Stimulated activated CD8-positive, alpha-beta memory T cell treated with anti-CD3 and anti-CD28 coated beads, Interleukin-7, amount 100 ng/mL, for 4 hours (primary cell): ENCODE results near the gene NDE1.
"Not testable (repeated sequence)": the region's sequence is repeated elsewhere in the genome, so short reads cannot be mapped to it uniquely, and the experiment has no call there.

ENCODE experiments used
- DNase-seq, 2 donors: peaks; one replicate each; pipeline ENCODE4 v3.0.0-alpha.2; 2020; ENCODE audit warnings: low read depth in 2 of 2

Gene NDE1, protein sequence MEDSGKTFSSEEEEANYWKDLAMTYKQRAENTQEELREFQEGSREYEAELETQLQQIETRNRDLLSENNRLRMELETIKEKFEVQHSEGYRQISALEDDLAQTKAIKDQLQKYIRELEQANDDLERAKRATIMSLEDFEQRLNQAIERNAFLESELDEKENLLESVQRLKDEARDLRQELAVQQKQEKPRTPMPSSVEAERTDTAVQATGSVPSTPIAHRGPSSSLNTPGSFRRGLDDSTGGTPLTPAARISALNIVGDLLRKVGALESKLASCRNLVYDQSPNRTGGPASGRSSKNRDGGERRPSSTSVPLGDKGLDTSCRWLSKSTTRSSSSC

GRCh38 chr16:15650019-15650697 is at the start of gene NDE1:
TSS of gene NDE1 (plus strand) at chr16:15650245. CDS start at chr16:15664779, 14,534 bp downstream.
- peak; percentile 64 to 82 for DNase-seq

DNA sequence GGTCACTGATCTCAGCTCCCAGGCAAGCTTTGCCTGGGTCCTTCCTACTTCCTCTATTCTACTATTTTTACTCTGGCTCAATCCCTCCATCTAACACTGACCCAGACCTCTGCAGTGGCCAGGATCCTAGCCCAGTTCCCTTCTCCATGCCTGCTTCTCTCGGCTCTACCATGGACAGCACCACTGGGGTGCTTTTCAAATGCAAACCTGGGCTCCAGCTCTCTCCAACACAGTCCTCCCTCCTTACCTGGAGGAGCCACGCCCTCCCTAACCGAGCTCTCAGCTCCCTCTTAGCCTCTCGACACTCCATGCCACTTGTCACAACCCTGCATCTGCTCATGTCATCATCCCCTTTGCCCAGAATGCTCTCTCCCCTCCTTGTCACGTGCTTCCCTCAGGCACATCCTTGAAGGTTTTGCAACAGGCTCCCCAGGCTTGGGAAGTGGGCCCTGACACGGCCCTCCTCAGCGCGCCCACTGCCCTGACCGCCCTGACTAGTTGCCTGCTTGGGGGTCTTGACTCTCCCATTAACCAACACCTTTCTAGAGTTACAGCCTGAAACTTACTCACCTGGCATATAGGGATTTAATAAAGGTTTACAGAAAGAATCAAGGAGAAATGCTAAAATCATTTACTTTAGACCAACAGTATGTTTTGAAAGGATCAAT is 48.7 kb upstream of the NDE1 start:
- DNase-seq: no peak

- no peak for DNase-seq
Observed at GRCh38 chr16:15602285-15603044, 47.6 kb upstream of the NDE1 start.

GRCh38 chr16:15604460-15605440 is 45.3 kb upstream of the NDE1 start:
- DNase-seq: no peak

DNA sequence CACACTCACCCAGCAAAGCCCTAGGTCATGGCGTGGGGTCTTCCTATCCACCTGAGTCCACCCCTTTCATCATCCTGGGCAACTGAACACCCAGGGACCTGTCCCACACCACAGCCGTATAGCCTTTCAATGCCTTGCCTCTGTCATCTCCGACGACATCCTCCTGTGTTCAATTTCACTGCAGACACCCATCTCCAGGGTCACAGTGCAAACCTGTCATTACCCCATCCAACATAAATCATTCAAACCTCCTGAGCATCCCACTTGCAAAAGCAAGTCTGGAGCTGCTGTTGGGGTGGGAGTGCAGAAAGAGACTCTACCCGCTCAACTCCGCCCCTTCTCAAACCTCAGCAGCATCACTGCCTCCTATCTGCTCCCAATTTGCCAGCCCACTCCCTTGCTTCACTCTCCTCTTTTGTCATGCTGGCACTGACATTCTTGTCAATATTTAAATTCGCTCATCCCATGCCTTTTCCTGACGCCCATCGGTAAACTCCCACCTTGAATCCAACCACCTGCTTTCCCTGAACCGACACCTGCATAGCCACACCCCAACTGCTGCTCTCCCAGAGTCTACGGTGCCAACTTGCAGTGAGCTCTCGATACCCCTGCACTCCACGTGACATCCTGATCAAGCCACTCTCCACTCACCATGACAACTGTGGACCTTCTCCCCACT is 44.1 kb upstream of the NDE1 start:
- DNase-seq: no peak

DNA sequence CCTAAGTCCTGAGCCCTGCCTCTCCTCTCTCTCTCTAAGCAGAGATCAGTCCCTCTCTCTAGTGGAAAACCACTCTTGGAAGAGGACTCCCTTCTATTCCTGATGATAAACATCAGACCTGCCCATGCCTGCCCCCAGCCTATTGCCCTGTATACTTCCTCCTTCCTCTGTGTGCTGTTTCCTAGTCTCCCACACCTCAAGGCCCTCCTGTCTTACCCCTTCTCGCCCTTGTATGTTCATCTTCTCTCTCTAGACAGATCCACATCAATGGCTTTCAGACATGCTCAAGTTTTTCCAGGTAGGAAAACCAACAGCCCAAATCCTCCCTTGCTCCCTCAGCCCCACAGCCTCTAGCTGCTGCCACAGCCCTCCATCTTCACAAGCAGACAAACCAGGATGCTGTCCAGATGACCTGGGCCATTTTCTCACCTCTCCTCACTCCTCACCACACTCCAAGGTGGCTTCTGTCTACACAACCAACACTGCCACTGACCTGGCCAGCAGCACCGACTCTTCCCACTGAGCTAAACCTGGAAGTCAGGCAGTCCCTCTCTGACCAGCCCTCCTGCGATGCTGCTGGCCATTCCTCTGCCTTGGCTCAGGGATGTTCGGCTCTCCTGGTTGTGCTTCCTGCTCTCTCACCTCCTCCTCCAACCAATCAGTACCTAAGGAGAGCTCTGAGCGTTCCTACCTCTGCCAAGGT is 43.4 kb upstream of the NDE1 start:
- DNase-seq: no peak

- not testable (repeated sequence) for DNase-seq
Observed at GRCh38 chr16:15607221-15607699, 42.8 kb upstream of the NDE1 start.

DNA sequence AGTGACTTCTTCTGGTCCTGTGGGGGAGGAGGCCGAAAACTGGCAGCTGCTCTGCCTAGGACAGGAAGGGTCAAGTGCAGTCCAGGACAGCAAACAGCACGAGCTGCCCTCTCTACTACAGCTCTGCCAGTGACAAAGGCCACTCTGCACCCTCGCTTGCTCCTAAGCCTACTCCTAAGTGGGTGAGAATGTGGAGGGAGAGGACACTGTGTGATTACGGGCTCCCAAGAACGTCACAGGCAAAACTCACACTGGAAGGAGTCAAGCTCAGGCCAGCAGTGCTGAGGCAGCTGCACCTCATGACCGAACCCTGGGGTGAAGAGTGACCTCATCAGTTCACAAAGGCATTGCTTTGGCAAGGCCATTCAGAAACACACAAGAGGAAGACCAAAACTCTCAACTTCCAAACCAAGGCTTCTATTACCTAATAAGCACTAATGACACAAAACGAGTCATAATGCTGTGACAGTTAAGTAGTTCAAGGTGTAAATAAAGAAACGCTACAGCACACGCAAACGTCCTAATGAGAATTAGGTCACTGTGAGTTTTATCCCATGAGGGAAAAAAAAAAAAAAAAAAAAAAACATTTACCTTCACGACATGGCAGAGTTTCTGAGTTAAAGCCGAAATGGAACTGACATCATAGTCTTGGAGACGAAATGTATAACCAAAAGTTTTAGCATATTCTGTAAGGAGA is 42.2 kb upstream of the NDE1 start:
- no peak for DNase-seq

GRCh38 chr16:15608398-15609285 is 41.4 kb upstream of the NDE1 start:
- DNase-seq: no peak

DNA sequence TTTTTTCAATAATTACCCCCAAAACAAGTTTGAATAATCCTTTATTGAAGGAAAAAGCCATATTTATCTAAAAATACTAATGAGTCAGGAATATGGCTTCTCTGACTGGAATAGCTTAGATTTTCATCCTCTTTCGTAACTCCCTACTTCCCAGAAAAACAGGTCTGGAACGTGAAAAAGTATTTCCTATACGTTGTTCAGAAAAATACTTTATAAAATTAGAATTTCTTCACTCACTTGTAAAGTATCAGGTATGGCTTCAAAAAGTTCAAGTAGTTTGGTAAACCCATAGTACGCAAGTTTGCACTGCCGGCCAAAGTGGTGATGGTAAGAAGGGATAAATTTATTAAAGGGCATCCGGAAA is 40.8 kb upstream of the NDE1 start:
- DNase-seq: no peak

GRCh38 chr16:15610369-15610871 is 39.6 kb upstream of the NDE1 start:
- no peak for DNase-seq

GRCh38 chr16:15611610-15612009 is 38.4 kb upstream of the NDE1 start:
- no peak for DNase-seq

DNA sequence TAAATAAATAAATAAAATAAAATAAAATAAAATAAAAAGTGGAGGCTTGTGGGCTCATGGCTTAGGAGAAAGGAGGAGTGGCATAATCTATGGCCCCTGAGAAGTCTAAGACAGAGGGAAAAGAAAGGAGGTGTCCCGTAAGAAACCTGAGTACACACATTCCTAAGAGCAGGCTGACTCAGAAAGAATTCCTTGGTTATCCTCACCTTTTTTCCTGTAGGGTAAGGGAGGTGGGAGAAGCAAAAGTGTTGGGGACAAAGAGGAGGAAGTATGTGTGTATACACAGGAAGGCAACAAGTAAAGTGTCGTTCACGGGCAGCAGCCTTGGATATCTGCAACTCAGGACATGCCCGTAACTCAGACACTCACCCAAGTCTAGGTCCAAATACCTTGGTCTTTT is 36.4 kb upstream of the NDE1 start:
- no peak for DNase-seq

GRCh38 chr16:15616012-15616411 is 34.0 kb upstream of the NDE1 start:
- no peak for DNase-seq

GRCh38 chr16:15616475-15617165 is 33.4 kb upstream of the NDE1 start:
- no peak for DNase-seq

GRCh38 chr16:15617901-15618300 is 32.1 kb upstream of the NDE1 start:
- no peak for DNase-seq

DNA sequence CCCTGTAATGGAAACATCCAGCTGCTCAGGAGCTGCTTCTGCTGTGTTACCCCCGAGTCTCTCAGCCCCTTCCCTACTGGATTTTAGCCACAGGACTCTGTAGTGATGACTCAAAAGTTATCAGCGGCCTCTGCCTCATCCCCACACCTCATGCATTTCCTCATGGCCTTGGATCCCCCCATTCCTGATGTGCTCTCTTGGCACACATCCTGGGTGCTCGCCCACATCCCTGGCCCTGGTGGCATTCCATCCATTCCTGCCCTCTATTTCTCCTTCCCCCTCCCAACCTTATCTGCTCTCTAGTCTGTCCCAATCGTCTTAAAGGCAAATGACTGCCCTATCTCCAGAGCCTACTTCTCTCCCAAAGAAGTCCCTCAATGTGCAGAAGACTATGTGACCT is 31.7 kb upstream of the NDE1 start:
- no peak for DNase-seq
